GM21825 (cell line): ENCODE measurements around the gene CSNK1D.

ENCODE experiments used
- ATAC-seq: cut with Tn5 transposase; IDR thresholded peaks from one replicate; pipeline ENCODE4 v1.9.1; 2021; ENCODE audit warnings: mild to moderate bottlenecking, moderate library complexity; ENCODE audit not compliant: unreplicated experiment

Gene CSNK1D

DNA sequence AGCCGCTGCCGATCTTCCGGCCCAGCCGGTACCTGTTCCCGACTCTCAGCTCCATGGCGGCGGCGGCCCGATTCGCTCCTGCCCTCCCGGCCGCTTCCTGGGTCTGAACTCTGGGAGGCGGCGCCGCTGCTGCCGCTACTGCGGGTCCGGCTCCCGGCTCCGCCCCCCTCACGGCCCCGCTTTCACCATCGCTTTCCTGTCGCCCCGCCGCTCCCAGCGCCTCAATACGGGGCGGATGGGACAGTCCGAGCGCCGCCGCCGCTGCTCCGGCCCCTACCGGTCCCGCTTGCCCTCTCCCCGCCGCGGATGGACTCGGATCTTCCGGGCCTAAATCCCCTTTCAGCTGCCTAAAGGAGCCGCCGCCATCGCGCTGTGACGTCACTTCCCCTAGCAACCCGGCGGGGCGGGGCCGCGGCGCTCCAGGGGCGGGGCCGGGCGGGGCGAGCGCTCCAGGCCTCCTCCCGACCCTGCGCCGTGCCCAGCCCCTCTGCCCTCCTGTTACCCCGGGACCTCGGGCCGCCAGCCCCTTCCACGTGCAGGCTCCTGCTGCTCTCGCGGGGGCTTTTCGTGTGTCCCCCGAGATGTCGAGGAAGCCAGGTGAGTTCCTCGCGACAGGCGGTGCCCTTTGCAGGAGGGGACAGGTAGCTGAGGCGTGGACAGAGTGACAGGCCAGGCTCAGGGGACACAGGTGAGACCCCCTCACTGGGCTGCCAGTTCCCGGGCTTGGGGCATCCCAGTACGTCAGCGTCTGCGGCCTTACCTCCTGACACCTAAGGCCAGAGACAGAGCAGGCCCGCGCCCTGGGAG is at the start of gene CSNK1D:
CSNK1D (minus strand) TSS at position 374 of the 807 bp plus-strand sequence; CDS start at position 55, 319 bp downstream.
- peak; percentile 66 for ATAC-seq

DNA sequence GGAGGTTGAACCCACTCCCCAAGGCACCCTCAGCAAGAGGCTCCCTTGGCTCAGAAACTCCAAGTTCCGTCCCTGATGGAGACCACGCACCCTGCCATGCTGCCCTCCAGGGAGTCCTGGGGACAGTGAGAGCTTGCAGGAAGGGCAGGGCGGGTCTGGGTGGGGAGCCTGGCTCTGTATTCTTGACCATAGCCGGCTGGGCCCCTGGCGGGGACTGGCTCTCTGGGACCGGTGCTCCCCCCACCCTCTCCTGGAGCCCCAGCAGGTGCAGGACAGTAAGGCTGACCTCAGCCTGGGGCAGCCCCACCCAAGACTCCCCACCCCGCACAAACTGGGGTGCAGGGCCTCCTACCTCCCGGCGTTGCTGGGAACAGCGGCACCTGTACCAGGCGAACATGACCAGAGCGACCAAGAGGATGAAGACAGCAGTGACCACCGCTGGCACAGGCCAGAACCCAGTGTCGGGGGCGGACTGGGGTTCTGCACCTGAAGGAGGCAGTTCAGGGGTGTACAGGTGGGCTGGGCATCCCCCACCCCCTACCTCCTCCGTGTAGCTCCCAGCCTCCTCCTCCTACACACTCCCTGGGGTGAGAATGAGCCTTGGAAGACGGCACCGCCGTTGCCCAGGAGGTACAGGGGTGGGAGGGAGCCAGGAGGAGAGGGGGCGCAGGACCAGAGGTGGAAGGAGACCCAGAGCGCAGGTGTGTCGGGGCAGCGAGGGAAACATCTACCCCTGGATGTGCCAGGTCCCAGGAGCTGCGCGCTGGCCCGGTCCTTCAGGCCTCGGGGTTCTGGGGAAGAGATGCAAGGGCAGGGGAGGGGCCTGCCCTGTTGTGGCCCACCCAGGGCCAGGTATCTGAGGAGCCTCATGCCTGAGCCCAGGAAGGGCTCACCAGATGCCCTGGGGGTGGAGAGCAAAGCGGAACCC is 49.3 kb upstream of the CSNK1D start:
- no peak for ATAC-seq

DNA sequence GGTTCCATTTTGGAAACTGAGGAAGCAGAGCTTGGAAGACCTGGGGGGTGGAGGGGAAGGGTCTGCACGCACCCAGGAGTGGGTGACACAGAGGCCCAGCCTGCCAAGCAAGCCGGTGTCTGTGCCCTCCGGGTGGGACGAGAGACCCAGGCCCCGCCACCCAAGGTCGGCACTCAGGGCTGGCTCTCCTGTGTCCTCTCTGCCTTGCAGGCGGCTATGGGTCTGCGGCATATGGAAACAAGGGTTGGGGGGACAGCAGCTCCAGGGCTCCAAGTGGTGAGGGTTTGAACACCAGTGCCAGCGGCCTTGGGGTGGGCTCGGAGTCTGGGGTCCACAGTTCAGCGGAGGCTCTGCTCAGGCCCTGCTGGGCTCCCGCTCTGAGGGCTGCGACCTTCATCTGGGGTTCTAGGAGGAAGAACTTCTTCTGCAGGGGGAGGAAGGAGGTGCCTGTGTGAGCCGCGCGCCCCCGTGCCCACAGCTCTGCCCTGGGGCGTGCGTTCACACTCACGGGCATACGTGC is 48.5 kb upstream of the CSNK1D start:
- ATAC-seq: no peak

DNA sequence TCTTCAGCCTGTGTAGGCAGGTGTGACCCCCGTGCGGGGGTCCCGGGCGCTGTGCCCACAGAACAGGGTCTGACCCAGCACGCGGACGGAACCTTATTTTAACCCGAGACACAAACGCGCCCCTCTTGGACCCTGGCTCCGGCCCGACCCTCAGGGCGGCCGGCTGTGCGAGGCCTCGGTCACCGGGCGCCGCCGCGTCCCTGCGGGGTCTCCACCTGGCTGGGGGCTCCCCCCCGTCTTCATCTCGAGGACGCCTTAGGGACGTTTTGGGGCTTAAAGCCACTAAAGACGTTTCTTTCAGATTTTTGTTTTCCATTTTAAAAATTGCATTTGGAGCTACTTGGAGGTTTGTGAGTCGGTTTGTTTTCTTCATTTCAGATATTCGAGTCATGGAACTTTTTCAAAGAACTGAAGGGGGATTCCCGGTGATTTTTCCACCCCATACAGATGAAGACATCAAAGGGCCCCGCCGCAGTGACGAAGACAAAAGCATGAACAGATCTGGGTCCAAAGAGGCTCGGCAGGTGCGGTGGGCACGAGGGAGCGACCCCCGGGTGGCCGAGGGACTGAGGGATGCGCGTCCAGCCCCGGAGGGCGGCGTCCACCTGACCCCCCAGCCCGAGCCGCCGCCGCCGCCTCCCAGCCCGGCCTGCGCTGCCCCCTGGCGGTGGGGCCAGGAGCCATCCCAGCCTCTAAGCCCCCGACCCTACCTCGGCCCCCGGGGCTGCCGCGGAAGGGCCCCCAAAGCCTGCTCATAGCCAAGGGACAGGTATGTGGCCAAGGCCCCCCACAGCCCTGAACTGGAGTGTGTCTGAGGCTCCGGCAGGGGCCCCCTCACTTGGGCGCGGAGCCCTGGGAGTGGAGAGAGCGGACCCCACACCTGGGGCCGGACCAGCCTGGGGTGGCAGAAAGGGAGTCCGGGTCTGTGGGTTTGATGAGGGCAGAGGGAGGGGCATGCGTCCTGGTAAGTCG is 47.7 kb upstream of the CSNK1D start:
- no peak for ATAC-seq

- no peak for ATAC-seq
Observed at GRCh38 chr17:82320140-82320840, 46.8 kb upstream of the CSNK1D start.

- ATAC-seq: no peak
Observed at GRCh38 chr17:82319619-82320062, 46.1 kb upstream of the CSNK1D start.

DNA sequence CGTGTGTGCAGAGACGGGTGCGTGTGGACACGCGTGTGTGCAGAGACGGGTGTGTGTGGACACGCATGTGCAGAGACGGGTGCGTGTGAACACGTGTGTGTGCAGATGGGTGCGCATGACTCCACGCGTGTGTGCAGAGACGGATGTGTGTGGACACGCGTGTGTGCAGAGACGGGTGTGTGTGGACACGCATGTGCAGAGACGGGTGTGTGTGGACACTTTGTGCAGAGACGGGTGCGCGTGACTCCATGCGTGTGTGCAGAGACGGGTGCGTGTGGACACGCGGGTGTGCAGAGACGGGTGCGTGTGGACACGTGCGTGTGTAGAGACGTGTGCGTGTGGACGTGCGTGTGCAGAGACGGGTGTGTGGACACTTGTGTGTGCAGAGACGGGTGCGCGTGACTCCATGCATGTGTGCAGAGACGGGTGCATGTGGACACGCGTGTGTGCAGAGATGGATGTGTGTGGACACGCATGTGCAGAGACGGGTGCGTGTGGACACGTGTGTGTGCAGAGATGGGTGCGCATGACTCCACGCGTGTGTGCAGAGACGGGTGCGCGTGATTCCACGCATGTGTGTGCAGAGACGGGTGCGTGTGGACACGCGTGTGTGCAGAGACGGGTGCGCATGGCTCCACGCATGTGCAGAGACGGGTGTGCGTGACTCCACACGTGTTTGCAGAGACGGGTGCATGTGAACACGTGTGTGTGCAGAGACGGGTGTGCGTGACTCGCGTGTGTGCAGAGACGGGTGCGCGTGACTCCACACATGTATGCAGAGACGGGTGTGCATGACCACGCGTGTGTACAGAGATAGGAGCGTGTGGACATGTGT is 45.5 kb upstream of the CSNK1D start:
- no peak for ATAC-seq

DNA sequence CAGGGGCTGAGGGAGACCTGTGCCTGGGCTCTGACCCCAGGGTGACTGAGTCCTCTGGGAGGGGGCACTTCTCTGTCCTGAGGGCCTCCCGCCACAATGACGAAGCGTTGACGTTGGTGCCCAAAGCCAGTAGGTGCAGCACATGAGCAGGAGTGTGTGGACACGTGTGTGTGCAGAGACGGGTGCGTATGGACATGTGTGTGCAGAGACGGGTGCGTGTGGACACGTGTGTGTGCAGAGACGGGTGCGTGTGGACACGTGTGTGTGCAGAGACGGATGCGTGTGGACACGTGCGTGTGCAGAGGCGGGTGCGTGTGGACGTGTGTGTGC is 44.6 kb upstream of the CSNK1D start:
- ATAC-seq: no peak

DNA sequence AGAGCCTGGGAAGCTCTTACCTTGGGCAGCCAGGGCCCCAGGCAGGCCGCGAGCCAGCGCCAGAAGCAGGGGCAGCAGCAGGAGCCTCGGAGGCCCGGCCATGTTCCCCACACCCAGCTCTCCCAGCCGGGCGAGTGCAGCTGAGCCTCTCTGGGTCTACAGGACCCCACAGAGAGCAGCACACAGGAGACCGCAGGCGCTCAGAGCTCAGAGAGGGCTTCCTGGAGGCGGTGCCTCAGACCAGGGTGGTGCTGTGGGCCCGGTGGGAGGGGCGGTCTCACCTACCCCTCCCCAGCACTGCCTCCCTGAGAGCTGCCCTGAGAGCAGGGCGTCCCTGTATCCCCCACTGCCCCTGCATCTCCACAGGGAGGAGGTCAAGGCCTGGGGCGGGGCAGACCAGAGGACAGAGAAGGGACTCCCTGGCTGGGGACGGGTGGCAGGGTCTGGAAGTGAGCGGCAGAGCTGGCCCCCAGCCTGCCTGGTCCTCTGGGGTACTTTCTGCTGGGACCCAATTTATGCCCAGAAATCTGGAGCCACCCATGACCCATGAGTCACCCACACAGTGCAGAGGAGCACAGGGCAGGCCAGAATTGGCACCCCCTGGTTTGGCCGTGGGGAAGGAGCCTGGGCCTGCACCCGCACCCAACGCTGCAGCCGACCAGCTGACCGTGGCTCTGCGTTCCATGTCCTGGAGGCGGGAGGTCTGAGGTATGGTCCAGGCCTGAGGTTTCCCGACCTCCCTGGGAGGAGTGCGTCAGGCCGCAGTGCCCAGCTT is 44.1 kb upstream of the CSNK1D start, which contains the start of gene CD7:
CD7 (minus strand) TSS at position 215 of the 775 bp plus-strand sequence; CDS start at position 102, 113 bp downstream.
- ATAC-seq: no peak

DNA sequence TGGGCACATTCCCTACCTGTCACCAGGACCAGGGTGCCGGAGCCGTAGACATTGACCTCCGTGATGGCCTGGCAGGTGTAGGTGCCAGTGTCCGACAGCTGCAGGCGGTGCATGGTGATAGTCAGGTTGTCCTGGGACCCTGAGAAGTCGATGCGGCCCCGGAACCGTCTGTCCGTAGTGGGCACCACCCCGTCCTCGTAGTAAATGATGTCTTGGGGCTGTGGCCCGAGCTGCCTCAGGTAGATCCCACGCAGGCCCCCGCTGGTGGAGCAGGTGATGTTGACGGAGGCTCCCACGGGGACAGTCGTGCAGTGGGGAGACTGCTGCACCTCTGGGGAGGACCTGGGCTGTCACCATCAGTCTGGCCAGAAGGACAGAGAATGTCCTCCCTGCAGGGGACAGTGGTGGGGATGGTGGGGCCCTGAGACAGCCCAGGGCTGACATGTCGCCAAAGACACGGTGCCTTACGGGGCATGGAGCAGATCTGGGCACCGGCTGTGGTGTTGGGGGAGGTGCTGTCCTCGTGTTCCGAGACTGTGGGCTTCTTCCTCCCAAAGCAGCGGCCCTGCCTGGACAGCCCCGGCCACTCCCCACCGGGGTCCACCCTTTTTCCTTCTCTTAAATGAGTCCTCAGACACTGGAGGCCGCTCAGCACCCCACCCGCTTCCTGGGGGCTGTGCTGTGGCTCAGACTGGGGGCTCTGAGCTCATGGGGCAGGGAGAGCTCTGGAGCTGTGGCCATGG is 43.3 kb upstream of the CSNK1D start:
- no peak for ATAC-seq

- ATAC-seq: no peak
Observed at GRCh38 chr17:82315703-82316358, 42.3 kb upstream of the CSNK1D start.

DNA sequence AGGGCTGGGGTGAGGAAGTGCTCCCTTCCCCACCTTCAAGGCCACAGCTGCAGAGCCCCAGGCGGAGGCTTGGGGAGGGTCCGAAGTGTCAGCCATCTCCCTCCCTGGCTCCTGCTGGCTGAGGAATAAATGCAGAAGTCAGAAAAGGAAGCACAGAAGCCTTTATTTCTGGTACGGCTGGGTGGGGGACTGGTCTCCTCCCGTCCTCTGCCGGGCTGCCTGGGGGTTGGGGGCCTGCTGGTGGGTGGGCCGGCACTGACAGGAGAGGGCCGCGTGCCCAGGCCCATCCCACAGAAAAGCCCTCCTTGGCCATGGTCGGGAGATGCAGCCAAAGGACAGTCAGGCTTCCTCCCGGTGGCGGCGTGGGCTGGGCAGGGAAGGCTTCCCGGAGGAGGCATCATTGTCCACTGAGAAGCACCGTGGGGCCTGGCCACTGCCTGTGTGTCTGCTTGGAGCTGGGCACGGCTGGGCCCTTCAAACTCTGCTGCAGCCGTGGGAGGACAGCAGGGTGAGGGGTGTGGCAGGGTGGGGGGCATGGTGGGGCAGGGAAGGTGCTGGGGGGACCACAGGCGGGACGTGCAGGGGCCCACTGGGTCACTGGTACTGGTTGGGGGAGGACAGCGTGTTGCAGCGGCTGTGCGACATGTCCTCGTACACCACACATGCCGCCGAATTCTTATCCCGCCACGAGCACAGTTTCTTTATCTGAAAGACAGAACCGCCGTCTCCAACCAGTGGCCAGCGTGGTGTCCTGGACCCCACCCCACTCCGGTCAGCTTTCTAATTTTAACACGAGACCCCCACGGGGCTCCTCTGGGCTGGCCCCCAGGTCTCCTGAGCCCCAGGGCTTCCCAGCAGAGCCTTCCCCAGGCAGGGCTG is 41.5 kb upstream of the CSNK1D start:
- ATAC-seq: no peak

GRCh38 chr17:82314012-82314726 is 40.7 kb upstream of the CSNK1D start:
- no peak for ATAC-seq

- no peak for ATAC-seq
Observed at GRCh38 chr17:82313195-82314011, 39.9 kb upstream of the CSNK1D start.
